ENCODE measurements around the gene DCX.

DNA sequence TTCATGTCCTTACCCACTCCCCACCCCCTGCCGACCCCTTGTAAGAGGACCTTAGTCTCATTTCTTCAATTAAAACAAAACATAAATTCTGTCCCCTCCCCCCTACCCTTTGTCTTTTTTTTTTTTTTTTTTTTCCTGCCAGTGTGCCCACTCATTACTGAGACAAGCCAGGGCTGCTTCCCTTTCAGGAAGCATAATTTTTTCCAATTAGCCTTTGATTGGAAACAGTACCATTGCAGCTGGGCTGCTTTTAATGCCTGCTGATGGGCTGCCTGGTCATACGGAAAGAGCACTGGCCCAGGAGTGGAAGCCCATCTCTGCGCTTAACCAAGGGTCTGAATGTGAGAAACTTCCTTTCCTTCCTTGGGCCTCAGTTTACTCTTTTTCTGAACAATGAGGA is 123.2 kb downstream of the DCX start:
- TF ChIP-seq MZF1 (CRISPR knock-in tag; IDR thresholded peaks at IDR 0.05; ENCODE audit: borderline replicate concordance), result no peak
- TF ChIP-seq, protein P1, sequence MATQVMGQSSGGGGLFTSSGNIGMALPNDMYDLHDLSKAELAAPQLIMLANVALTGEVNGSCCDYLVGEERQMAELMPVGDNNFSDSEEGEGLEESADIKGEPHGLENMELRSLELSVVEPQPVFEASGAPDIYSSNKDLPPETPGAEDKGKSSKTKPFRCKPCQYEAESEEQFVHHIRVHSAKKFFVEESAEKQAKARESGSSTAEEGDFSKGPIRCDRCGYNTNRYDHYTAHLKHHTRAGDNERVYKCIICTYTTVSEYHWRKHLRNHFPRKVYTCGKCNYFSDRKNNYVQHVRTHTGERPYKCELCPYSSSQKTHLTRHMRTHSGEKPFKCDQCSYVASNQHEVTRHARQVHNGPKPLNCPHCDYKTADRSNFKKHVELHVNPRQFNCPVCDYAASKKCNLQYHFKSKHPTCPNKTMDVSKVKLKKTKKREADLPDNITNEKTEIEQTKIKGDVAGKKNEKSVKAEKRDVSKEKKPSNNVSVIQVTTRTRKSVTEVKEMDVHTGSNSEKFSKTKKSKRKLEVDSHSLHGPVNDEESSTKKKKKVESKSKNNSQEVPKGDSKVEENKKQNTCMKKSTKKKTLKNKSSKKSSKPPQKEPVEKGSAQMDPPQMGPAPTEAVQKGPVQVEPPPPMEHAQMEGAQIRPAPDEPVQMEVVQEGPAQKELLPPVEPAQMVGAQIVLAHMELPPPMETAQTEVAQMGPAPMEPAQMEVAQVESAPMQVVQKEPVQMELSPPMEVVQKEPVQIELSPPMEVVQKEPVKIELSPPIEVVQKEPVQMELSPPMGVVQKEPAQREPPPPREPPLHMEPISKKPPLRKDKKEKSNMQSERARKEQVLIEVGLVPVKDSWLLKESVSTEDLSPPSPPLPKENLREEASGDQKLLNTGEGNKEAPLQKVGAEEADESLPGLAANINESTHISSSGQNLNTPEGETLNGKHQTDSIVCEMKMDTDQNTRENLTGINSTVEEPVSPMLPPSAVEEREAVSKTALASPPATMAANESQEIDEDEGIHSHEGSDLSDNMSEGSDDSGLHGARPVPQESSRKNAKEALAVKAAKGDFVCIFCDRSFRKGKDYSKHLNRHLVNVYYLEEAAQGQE (IDR thresholded peaks at IDR 0.05; ENCODE audit: borderline replicate concordance in 1 of 2, low read depth in 1 of 2, low read length in 2 of 2), result no peak
- no peak for TF ChIP-seq ZNF224 (CRISPR knock-in tag; IDR thresholded peaks at IDR 0.05)
- no peak for TF ChIP-seq ZNF101 (CRISPR knock-in tag; IDR thresholded peaks at IDR 0.05; ENCODE audit: borderline replicate concordance, low read depth)
- no peak for TF ChIP-seq STAG1 (CRISPR knock-in tag; IDR thresholded peaks at IDR 0.05)
- TF ChIP-seq PCBP2 (optimal IDR thresholded peaks at IDR 0.05; ENCODE audit: low read depth, low read length, poor library complexity, severe bottlenecking), result no peak
- no peak for TF ChIP-seq CC2D1A (CRISPR knock-in tag; IDR thresholded peaks at IDR 0.05)
- TF ChIP-seq SOX13 (IDR thresholded peaks at IDR 0.05), result no peak
- no peak for TF ChIP-seq SOX13 (CRISPR knock-in tag; conservative IDR thresholded peaks at IDR 0.05 in 1 of 2, IDR thresholded peaks at IDR 0.05 in 1 of 2)
- TF ChIP-seq, protein P2, sequence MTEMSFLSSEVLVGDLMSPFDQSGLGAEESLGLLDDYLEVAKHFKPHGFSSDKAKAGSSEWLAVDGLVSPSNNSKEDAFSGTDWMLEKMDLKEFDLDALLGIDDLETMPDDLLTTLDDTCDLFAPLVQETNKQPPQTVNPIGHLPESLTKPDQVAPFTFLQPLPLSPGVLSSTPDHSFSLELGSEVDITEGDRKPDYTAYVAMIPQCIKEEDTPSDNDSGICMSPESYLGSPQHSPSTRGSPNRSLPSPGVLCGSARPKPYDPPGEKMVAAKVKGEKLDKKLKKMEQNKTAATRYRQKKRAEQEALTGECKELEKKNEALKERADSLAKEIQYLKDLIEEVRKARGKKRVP (CRISPR knock-in tag; IDR thresholded peaks at IDR 0.05), result no peak
- no peak for TF ChIP-seq EP300 (IDR thresholded peaks at IDR 0.05; ENCODE audit: low read depth in 2 of 2, low read length in 2 of 2)
- TF ChIP-seq EP300 (CRISPR knock-in tag; IDR thresholded peaks at IDR 0.05; ENCODE audit: borderline replicate concordance), result no peak
- no peak for TF ChIP-seq NCOA2 (CRISPR knock-in tag; IDR thresholded peaks at IDR 0.05)

Measured in HepG2 (cell line).